ENCODE results near the gene DPYSL3.

DPYSL3 gene

GRCh38 chr5:147403651-147404640 lies 105.9 kb downstream of the DPYSL3 start:
- DNase-seq (ENCODE audit: low spot score) = no peak

GRCh38 chr5:147400881-147401280 lies 109.0 kb downstream of the DPYSL3 start:
- no peak for DNase-seq (ENCODE audit: low spot score)

- no peak for DNase-seq (ENCODE audit: low spot score)
Measured at GRCh38 chr5:147400126-147400809, 109.6 kb downstream of the DPYSL3 start.

- DNase-seq (ENCODE audit: low spot score) = no peak
Measured at GRCh38 chr5:147398860-147399259, 111.0 kb downstream of the DPYSL3 start.

GRCh38 chr5:147397616-147398015 lies 112.3 kb downstream of the DPYSL3 start:
- no peak for DNase-seq (ENCODE audit: low spot score)

GRCh38 chr5:147396070-147396823 lies 113.6 kb downstream of the DPYSL3 start:
- DNase-seq (ENCODE audit: low spot score) = no peak

GRCh38 chr5:147393874-147394672 lies 115.8 kb downstream of the DPYSL3 start:
- no peak for DNase-seq (ENCODE audit: low spot score)

GRCh38 chr5:147391781-147392180 lies 118.1 kb downstream of the DPYSL3 start:
- DNase-seq (ENCODE audit: low spot score) = no peak

- no peak for DNase-seq (ENCODE audit: low spot score)
Measured at GRCh38 chr5:147390654-147391225, 119.1 kb downstream of the DPYSL3 start.

- DNase-seq (ENCODE audit: low spot score) = no peak
Measured at GRCh38 chr5:147388184-147389108, 121.4 kb downstream of the DPYSL3 start.

GRCh38 chr5:147387109-147387508 lies 122.8 kb downstream of the DPYSL3 start:
- DNase-seq (ENCODE audit: low spot score) = no peak

GRCh38 chr5:147384346-147385193 lies 125.3 kb downstream of the DPYSL3 start:
- DNase-seq (ENCODE audit: low spot score) = no peak

GRCh38 chr5:147382776-147383175 lies 127.1 kb downstream of the DPYSL3 start:
- DNase-seq (ENCODE audit: low spot score) = no peak

GRCh38 chr5:147381555-147381954 lies 128.3 kb downstream of the DPYSL3 start:
- DNase-seq (ENCODE audit: low spot score) = no peak

GRCh38 chr5:147377682-147378081 lies 132.2 kb downstream of the DPYSL3 start:
- DNase-seq (ENCODE audit: low spot score) = no peak

- DNase-seq (ENCODE audit: low spot score) = no peak
Measured at GRCh38 chr5:147375151-147375550, 134.7 kb downstream of the DPYSL3 start.

- no peak for DNase-seq (ENCODE audit: low spot score)
Measured at GRCh38 chr5:147373328-147373727, 136.5 kb downstream of the DPYSL3 start.

- no peak for DNase-seq (ENCODE audit: low spot score)
Measured at GRCh38 chr5:147372191-147372590, 137.7 kb downstream of the DPYSL3 start.

- DNase-seq (ENCODE audit: low spot score) = no peak
Measured at GRCh38 chr5:147371290-147371689, 138.6 kb downstream of the DPYSL3 start.

Measured in left forelimb (tissue), 1 donor.